Trophoblast cell (in vitro differentiated cells and primary cell): ENCODE measurements around the gene MATN4.

Experiments
- DNase-seq, 2 donors: peaks; one replicate each; pipeline ENCODE4 v3.0.0-alpha.2; 2016
- H2AFZ ChIP-seq: 2 replicates; pipeline ENCODE4 v1.6.1; 2013; ENCODE audit warnings: low read length, moderate library complexity, mild to moderate bottlenecking; ENCODE audit not compliant: insufficient read depth, poor library complexity
- H2AK5ac ChIP-seq: 2 replicates; pipeline ENCODE4 v1.6.1; 2013; ENCODE audit warnings: mild to moderate bottlenecking, low read length
- H2BK120ac ChIP-seq: 2 replicates; pipeline ENCODE4 v1.6.1; 2013; ENCODE audit warnings: low read length, mild to moderate bottlenecking, moderate library complexity; ENCODE audit not compliant: insufficient read depth, poor library complexity
- H2BK12ac ChIP-seq: 2 replicates; pipeline ENCODE4 v1.6.1; 2013; ENCODE audit warnings: mild to moderate bottlenecking, low read length, moderate library complexity
- H2BK5ac ChIP-seq: 2 replicates; pipeline ENCODE4 v1.6.1; 2013; ENCODE audit warnings: low read length, low read depth, moderate library complexity, mild to moderate bottlenecking; ENCODE audit not compliant: poor library complexity
- H3K14ac ChIP-seq: 2 replicates; pipeline ENCODE4 v1.6.1; 2013; ENCODE audit warnings: mild to moderate bottlenecking, low read length
- H3K18ac ChIP-seq: 2 replicates; pipeline ENCODE4 v1.6.1; 2013; ENCODE audit warnings: mild to moderate bottlenecking, low read length
- H3K23ac ChIP-seq: 2 replicates; pipeline ENCODE4 v1.6.1; 2013; ENCODE audit warnings: low read length
- H3K27ac ChIP-seq: 2 replicates; pipeline ENCODE4 v1.5.1; 2013; ENCODE audit warnings: low read depth, mild to moderate bottlenecking, inconsistent platforms, low read length, moderate library complexity
- H3K27me3 ChIP-seq: 2 replicates; pipeline ENCODE4 v1.6.1; 2013; ENCODE audit warnings: inconsistent platforms, mild to moderate bottlenecking, low read length, moderate library complexity; ENCODE audit not compliant: insufficient read depth
- H3K36me3 ChIP-seq, 2 experiments: 1 replicate in 1 of 2; 2 replicates in 1 of 2; pipeline ENCODE4 v1.6.1; 2013; ENCODE audit warnings: low read length in 2 of 2, mild to moderate bottlenecking in 2 of 2, moderate library complexity in 1 of 2; ENCODE audit not compliant: insufficient read depth in 2 of 2, control insufficient read depth in 1 of 2
- H3K4ac ChIP-seq: 2 replicates; pipeline ENCODE4 v1.6.1; 2013; ENCODE audit warnings: low read depth, mild to moderate bottlenecking, low read length, moderate library complexity
- H3K4me1 ChIP-seq, 2 experiments: 1 replicate in 1 of 2; 2 replicates in 1 of 2; pipeline ENCODE4 v1.6.1; 2013; ENCODE audit warnings: low read length in 2 of 2, mild to moderate bottlenecking in 2 of 2, moderate library complexity in 1 of 2; ENCODE audit not compliant: insufficient read depth in 2 of 2, control insufficient read depth in 1 of 2
- H3K4me2 ChIP-seq: 2 replicates; pipeline ENCODE4 v1.6.1; 2013; ENCODE audit warnings: inconsistent platforms, mild to moderate bottlenecking, low read length, moderate library complexity
- H3K4me3 ChIP-seq: 2 replicates; pipeline ENCODE4 v1.5.1; 2013; ENCODE audit warnings: mild to moderate bottlenecking, low read depth, low read length, inconsistent platforms
- H3K79me1 ChIP-seq: one replicate; pipeline ENCODE4 v1.6.1; 2013; ENCODE audit warnings: low read length
- H3K79me2 ChIP-seq: 2 replicates; pipeline ENCODE4 v1.6.1; 2013; ENCODE audit warnings: low read length, mild to moderate bottlenecking; ENCODE audit not compliant: control insufficient read depth, insufficient read depth, poor library complexity
- H3K9ac ChIP-seq: 2 replicates; pipeline ENCODE4 v1.6.1; 2013; ENCODE audit warnings: mild to moderate bottlenecking, low read length
- H3K9me3 ChIP-seq: 2 replicates; pipeline ENCODE4 v1.6.1; 2013; ENCODE audit warnings: low read depth, mild to moderate bottlenecking, control low read depth, inconsistent platforms, low read length; ENCODE audit not compliant: insufficient read depth
- H4K12ac ChIP-seq: 2 replicates; pipeline ENCODE4 v1.6.1; 2013; ENCODE audit warnings: low read depth, mild to moderate bottlenecking, low read length, moderate library complexity
- H4K8ac ChIP-seq: 2 replicates; pipeline ENCODE4 v1.6.1; 2013; ENCODE audit warnings: low read depth, mild to moderate bottlenecking, low read length, moderate library complexity
- H4K91ac ChIP-seq: one replicate; pipeline ENCODE4 v1.6.1; 2013; ENCODE audit warnings: low read depth, mild to moderate bottlenecking, low read length, moderate library complexity
- WGBS: extraction: QIAGEN DNeasy Blood & Tissue Kit; methylation state at CpG from one replicate; pipeline ENCODE4 v1.1.7; 2013; ENCODE audit warnings: missing lambda C conversion rate; ENCODE audit not compliant: insufficient read length, insufficient coverage; ENCODE audit errors: extremely low coverage; 5-methylcytosine and 5-hydroxymethylcytosine counted together

MATN4 gene

GRCh38 chr20:45347297-45347935 lies 39.3 kb upstream of the MATN4 start:
- peak overlapping the region; percentile 65 for H4K8ac ChIP-seq
- H3K9me3 ChIP-seq: no peaks in the 10 kb centered on the region
- H4K91ac ChIP-seq: peak overlapping the region; percentile 81
- H2AK5ac ChIP-seq: peak overlapping the region; percentile 76
- no peaks in the 10 kb centered on the region for H3K27me3 ChIP-seq
- H3K4ac ChIP-seq: peak overlapping the region; percentile 93
- no peak overlapping the region for H3K23ac ChIP-seq
- peaks cover 29 to 43% of the 10 kb centered on the region in 2 experiments for H3K4me1 ChIP-seq
- H2BK12ac ChIP-seq: peak overlapping the region; percentile 52
- H3K9ac ChIP-seq: peak overlapping the region; percentile 29
- peaks cover 32% of the 10 kb centered on the region for H3K79me2 ChIP-seq
- H3K36me3 ChIP-seq: no peaks in the 10 kb centered on the region
- H3K79me1 ChIP-seq: peaks cover 47% of the 10 kb centered on the region
- peak overlapping the region; percentile 78 for H2BK5ac ChIP-seq
- peak overlapping the region; percentile 11 for H2AFZ ChIP-seq
- peak overlapping the region; percentile 73 for H3K4me2 ChIP-seq
- no peak overlapping the region for H4K12ac ChIP-seq
- DNase-seq: peak; percentile 20 to 44
- peak overlapping the region; percentile 97 for H3K27ac ChIP-seq
- peak overlapping the region; percentile 84 for H3K4me3 ChIP-seq
- H3K18ac ChIP-seq: peak overlapping the region; percentile 73
- WGBS: no CpG with 5 or more reads among the region's 10 CpGs
- H3K14ac ChIP-seq: peak overlapping the region; percentile 87
- peak overlapping the region; percentile 59 for H2BK120ac ChIP-seq

- H3K79me1 ChIP-seq: peaks cover 50% of the 10 kb centered on the region
- no peak overlapping the region for H2BK12ac ChIP-seq
- H3K4me3 ChIP-seq: peak overlapping the region; percentile 84
- H3K9ac ChIP-seq: no peak overlapping the region
- peak; percentile 79 to 84 for DNase-seq
- no peaks in the 10 kb centered on the region for H3K36me3 ChIP-seq
- H3K18ac ChIP-seq: no peak overlapping the region
- no peak overlapping the region for H3K23ac ChIP-seq
- peak overlapping the region; percentile 44 for H2BK120ac ChIP-seq
- no peak overlapping the region for H2AK5ac ChIP-seq
- peaks cover 32% of the 10 kb centered on the region for H3K79me2 ChIP-seq
- H3K14ac ChIP-seq: no peak overlapping the region
- no peak overlapping the region for H4K12ac ChIP-seq
- no peak overlapping the region for H2AFZ ChIP-seq
- H4K91ac ChIP-seq: peak overlapping the region; percentile 8
- peak overlapping the region; percentile 19 for H3K4ac ChIP-seq
- no peaks in the 10 kb centered on the region for H3K27me3 ChIP-seq
- H4K8ac ChIP-seq: no peak overlapping the region
- H3K4me2 ChIP-seq: peak overlapping the region; percentile 73
- peak overlapping the region; percentile 97 for H3K27ac ChIP-seq
- no peak overlapping the region for H2BK5ac ChIP-seq
- peaks cover 30 to 47% of the 10 kb centered on the region in 2 experiments for H3K4me1 ChIP-seq
- WGBS: no CpG with 5 or more reads among the region's 5 CpGs
- H3K9me3 ChIP-seq: no peaks in the 10 kb centered on the region
Measured at GRCh38 chr20:45346851-45347250, 38.8 kb upstream of the MATN4 start.

- H3K14ac ChIP-seq: peak overlapping the region; percentile 61
- H3K9me3 ChIP-seq: no peaks in the 10 kb centered on the region
- no peaks in the 10 kb centered on the region for H3K27me3 ChIP-seq
- peak overlapping the region; percentile 73 for H3K4me2 ChIP-seq
- no peak overlapping the region for H3K23ac ChIP-seq
- peak overlapping the region; percentile 97 for H3K27ac ChIP-seq
- H4K12ac ChIP-seq: no peak overlapping the region
- H2BK120ac ChIP-seq: peak overlapping the region; percentile 40
- H3K79me1 ChIP-seq: peaks cover 55% of the 10 kb centered on the region
- H2BK12ac ChIP-seq: peak overlapping the region; percentile 34
- H3K9ac ChIP-seq: no peak overlapping the region
- H2AFZ ChIP-seq: no peak overlapping the region
- peak; percentile 45 to 49 for DNase-seq
- H2AK5ac ChIP-seq: peak overlapping the region; percentile 31
- peak overlapping the region; percentile 23 for H3K18ac ChIP-seq
- H4K91ac ChIP-seq: peak overlapping the region; percentile 8
- H3K79me2 ChIP-seq: peaks cover 37% of the 10 kb centered on the region
- no peaks in the 10 kb centered on the region for H3K36me3 ChIP-seq
- WGBS: no CpG with 5 or more reads among the region's 3 CpGs
- H3K4ac ChIP-seq: peak overlapping the region; percentile 13
- H2BK5ac ChIP-seq: peak overlapping the region; percentile 10
- H3K4me1 ChIP-seq: peaks cover 35 to 52% of the 10 kb centered on the region in 2 experiments
- H4K8ac ChIP-seq: peak overlapping the region; percentile 18
- peak overlapping the region; percentile 1 for H3K4me3 ChIP-seq
Measured at GRCh38 chr20:45346291-45346718, 38.2 kb upstream of the MATN4 start.

- DNase-seq: peak; percentile 52 to 76
- peak overlapping the region; percentile 66 for H3K14ac ChIP-seq
- H2AFZ ChIP-seq: no peak overlapping the region
- peak overlapping the region; percentile 32 for H3K18ac ChIP-seq
- H3K79me2 ChIP-seq: peaks cover 42% of the 10 kb centered on the region
- peaks cover 55% of the 10 kb centered on the region for H3K79me1 ChIP-seq
- H3K4me2 ChIP-seq: peak overlapping the region; percentile 73
- H3K9ac ChIP-seq: no peak overlapping the region
- H4K91ac ChIP-seq: peak overlapping the region; percentile 85
- H2AK5ac ChIP-seq: peak overlapping the region; percentile 81
- H3K36me3 ChIP-seq: peaks cover 3 to 4% of the 10 kb centered on the region in 2 experiments
- H3K27ac ChIP-seq: peak overlapping the region; percentile 97
- H3K27me3 ChIP-seq: no peaks in the 10 kb centered on the region
- peaks cover 43 to 62% of the 10 kb centered on the region in 2 experiments for H3K4me1 ChIP-seq
- no peaks in the 10 kb centered on the region for H3K9me3 ChIP-seq
- peak overlapping the region; percentile 91 for H2BK5ac ChIP-seq
- H2BK120ac ChIP-seq: peak overlapping the region; percentile 78
- H3K23ac ChIP-seq: no peak overlapping the region
- no peak overlapping the region for H3K4me3 ChIP-seq
- H4K8ac ChIP-seq: peak overlapping the region; percentile 58
- H3K4ac ChIP-seq: peak overlapping the region; percentile 90
- no CpG with 5 or more reads among the region's 9 CpGs for WGBS
- no peak overlapping the region for H4K12ac ChIP-seq
- H2BK12ac ChIP-seq: peak overlapping the region; percentile 70
Measured at GRCh38 chr20:45345104-45345936, 37.2 kb upstream of the MATN4 start.
